Hematopoietic multipotent progenitor cell treated with erythropoietin and hydrocortisone succinate and interleukin-3 and kit ligand, for 8 days (in vitro differentiated cells): ENCODE results near the gene ZNF350.
A peak's percentile ranks its signal among the peaks of the same experiment; 100 is the strongest.
"Not testable (repeated sequence)": the region's sequence is repeated elsewhere in the genome, so short reads cannot be mapped to it uniquely, and the experiment has no call there.

Experiments
- DNase-seq: peaks from one replicate; pipeline ENCODE4 v3.0.0-alpha.2; 2015

Gene ZNF350

DNA sequence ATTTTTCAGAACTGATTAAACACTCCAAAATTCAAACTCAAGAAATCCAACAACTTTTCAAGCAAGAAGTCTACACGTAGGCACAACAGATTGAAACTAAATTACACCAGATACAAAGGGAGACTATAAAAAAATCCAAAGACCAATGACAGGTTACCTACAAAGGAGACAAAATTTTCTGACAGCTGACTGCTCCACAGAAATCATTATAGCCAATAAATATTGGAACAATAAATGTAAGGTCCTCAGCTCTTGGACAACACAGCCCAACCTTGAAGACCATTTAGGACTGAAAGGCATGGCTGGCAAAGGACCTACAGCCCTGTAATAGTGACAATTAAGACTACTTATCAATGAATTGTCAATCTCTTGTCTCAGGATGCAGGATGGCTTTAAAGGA, 15.9 kb downstream of the ZNF350 start:
- DNase-seq, result no peak

DNA sequence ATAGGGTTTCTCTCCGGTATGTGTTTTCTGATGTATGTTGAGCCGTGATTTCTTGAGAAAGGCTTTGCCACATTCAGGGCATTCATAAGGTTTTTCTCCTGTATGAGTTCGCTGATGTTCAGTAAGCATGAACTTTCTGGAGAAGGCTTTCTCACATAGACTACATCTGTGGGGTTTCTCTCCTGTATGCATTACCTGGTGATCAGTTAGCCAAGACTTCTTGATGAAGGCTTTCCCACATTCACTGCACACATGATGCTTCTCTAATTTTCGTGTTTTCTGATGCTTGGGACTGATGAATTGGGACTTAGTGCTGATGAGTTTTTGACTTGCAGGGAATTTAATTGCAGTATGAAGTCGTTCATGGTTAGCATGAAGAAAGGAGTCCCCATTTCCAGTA, 21.1 kb downstream of the ZNF350 start:
- no peak for DNase-seq

DNA sequence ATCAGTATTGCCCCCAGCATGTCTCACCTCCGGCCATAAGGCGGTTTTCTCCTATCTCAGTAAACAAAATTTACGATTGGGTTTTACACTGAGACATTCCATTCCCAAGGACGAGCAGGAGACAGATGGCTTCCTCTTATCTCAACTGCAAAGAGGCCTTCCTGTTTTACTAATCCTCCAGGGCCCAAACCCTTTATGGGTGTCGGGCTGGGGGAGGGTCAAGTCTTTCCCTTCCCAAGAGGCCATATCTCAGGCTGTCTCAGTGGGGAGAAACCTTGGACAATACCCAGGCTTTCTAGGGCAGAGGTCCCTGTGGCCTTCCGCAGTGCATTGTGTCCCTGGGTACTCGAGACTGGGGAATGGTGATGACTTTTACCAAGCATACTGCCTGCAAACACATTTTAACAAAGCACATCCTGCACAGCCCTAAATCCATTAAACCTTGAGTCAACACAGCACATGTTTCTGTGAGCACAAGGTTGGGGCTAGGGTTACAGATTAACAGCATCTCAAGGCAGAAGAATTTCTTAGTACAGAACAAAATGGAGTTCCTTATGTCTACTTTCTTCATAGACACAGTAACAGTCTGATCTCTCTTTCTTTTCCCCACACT, 25.9 kb downstream of the ZNF350 start:
- DNase-seq, result not testable (repeated sequence)

DNA sequence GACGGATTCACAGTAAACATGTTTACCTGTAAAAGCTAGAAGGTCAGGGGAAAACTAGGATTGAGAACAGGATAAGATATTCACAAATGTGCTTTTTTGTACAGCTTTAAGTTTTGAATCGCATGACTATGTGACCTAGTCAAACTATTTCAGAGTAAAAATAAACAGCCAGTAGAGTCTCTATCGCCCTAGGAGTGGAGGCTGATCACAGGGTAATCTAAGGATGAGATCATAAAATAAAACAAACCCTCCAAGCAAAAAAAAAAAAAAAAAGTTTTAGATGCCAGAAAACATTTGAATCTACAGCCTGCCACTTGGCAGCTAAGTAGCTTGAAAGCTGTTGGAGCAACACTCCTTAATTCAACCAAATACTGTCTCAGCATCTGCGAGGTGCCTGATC, 26.8 kb downstream of the ZNF350 start:
- no peak for DNase-seq

DNA sequence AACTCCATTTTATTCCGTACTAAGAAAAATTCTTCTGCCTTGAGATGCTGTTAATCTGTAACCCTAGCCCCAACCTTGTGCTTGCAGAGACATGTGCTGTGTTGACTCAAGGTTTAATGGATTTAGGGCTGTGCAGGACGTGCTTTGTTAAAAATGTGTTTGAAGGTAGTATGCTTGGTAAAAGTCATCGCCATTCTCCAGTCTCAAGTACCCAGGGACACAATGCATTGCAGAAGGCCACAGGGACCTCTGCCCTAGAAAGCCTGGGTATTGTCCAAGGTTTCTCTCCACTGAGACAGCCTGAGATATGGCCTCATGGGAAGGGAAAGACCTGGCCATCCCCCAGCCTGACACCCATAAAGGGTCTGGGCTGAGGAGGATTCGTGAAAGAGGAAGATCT, 28.8 kb downstream of the ZNF350 start:
- DNase-seq, result not testable (repeated sequence)

DNA sequence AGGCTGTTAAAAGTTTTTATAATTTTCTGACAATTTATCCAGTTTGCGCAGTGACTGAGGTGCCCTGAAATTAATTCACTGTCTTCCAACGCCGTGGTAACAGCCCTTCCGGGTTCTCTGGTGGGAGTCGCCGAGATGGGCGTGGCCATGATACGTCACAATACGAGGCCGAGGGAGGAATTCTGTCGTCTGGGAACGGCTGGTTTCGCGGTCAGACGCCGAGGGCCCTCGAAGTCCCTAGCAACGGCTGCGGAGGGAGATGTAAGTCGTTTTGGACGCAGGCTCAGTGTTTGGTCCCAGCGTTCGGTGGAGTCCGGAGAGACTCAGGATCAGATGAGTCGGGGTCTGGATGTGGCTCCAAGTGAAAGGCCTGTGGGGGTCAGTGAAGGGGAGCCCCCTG, 37.7 kb downstream of the ZNF350 start:
- DNase-seq, result no peak

DNA sequence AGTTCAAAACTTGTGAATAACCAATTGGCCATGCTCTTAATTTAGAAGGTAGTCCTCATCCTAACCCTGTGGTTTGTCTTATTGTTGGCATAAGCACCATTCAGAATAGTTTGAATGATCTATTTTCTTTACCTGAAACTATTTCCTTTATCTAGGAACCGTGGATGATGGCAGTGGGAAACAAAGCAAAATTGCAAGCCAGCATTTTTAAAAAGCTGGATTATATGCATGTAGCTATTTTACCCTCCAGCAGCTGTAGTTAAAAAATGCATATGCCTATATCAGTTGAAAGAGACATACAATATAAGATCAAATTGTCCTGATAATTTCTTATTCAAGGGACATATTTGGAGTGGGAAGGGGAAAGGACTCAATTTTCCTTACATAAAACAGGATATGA, 40.0 kb downstream of the ZNF350 start:
- DNase-seq, result no peak

DNA sequence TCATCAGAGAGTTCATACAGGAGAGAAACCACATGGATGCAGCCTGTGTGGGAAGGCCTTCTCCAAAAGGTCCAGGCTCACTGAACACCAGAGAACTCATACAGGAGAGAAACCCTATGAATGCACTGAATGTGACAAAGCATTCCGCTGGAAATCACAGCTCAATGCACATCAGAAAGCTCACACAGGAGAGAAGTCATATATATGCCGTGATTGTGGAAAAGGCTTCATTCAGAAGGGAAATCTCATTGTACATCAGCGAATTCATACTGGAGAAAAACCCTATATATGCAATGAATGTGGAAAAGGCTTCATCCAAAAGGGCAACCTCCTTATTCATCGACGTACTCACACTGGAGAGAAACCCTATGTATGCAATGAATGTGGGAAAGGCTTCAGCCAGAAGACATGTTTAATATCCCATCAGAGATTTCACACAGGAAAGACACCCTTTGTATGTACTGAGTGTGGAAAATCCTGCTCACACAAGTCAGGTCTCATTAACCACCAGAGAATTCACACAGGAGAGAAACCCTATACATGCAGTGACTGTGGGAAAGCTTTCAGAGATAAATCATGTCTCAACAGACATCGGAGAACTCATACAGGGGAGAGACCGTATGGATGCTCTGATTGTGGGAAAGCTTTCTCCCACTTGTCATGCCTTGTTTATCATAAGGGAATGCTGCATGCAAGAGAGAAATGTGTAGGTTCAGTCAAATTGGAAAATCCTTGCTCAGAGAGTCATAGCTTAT, 41.7 kb downstream of the ZNF350 start:
- no peak for DNase-seq

DNA sequence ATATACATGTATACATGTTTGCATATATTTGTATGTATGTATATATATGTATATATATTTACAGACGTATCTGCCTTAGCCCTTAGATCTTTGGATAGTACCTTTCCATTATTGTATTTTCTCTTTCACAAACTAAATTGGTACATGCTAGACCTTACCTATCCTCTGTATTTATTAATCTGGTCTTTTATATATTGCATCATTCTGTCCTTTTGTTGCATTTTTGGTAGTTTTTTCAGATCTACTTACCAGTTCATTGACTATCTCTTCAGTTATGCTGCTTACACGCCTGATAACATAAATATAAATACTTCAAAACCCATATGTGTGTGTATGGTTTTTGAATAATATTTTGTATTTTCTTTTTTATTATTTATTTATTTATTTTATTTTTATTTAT, 47.7 kb downstream of the ZNF350 start:
- no peak for DNase-seq

DNA sequence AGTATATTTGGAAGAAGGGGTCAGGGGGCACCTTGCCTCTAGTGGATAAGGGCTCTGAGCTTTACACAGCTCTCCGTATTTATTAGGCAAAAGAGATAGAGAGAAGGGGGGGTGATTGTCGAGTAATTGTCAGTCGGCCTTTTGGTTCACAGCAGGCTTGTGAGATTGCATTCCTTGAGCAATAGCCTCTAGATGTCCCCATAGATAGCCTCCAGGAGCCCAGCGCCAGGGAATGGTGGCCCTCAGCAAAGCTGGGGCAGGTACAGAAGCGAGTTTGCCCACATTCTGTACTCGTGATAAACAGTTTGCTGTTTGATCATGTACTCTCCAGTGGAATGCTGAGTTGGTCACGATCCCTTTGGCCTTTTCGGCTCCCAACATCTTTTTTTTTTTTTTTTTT, 54.7 kb downstream of the ZNF350 start:
- no peak for DNase-seq

DNA sequence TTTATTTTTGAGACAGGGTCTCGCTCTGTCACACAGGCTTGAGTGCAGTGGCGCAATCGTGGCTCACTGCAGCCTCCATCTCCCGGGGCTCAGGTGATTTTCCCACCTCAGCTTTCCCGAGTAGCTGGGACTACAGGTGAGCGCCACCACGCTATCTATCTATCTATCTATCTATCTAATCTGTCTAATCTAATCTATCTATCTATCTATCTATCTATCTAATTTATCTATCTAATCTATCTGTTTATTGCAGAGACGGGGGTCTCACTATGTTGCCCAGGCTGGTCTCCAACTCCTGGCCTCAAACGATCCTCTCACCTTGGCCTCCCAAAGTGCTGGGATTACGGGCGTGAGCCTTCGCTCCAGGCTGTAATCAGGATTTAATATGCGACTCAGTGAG, 58.8 kb downstream of the ZNF350 start:
- no peak for DNase-seq

DNA sequence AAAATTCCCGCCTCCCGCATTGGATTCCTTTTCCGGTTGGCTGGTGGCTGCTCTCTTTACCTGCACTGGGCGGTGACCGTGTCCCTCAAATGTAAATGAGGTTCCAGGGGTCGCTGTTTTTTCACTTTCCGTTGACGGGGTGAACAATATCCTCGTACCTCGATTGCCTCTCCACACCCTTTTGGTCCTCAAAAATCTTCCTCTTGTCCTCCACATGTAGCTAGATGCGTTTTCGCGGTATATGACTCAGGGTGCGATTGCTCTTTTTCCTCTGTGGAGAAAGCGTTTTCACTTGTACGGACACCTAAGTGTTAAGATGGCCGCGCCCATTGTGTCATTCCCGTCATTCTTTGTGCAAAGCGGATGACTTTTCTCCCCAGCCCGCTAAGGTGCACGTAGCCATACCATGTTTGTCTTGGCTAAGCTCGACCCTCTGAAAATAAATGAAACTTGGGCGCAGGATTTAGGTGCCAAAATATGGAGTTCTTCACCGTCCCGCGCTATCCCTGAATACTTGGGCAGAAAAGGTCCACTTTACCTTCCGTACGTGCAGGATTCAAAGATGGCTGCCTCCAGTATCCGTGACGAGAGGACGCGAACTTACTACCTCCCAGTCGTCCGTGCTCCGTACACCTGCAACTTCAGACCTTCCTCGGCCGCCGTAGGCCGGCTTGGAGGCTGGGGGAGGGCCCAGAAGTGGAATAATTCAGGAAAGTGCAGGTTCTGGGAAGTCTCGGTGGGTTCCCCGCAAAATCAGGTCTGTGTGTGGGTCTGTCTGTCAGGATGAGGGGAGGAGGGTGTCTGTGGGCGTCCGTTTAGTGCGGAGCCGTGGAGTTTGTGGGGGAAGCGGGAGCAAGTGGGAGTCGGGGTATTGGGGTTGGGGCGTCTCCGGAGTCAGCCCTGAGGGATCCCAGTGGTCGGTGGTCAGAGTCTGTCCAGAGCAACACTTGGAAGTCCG, 59.6 kb downstream of the ZNF350 start, which contains the start of gene ZNF613:
ZNF613 (plus strand) TSS at position 689 of the 958 bp plus-strand sequence. CDS start 8,749 bp downstream, outside the sequence.
- DNase-seq, result peak; percentile 94

DNA sequence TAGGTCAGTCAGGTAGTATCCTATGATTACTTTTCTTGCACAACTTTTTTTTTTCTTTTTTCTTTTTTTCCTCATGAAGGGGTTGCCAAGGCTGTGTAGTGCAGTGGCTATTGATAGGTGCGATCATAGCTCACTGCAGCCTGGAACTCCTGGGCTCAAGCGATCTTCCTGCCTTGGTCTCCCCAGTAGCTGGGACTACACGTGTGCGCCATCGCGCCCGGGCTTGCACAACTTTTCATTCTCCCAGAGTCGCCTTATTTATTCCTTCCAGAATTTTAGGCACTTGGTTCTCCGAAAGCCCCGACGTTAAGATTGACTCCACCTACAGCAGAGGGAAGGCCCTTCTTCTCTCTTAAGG, 60.2 kb downstream of the ZNF350 start:
- no peak for DNase-seq

DNA sequence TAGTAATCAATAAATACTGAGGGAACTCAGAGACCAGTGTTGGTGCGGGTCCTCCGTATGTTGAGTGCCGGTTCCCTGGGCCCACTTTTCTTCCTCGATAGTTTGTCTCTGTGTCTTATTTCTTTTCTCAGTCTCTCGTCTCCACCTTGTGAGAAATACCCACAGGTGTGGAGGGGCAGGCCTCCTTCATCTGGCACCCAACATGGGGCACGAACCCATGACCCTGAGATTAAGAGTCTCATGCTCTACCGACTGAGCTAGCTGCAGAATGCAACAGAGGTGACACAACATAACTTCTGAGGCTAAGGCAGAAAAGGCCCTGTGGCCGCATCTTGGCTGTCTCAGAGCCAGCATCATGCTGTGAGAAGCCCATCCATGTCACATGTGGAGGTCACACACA, 64.7 kb downstream of the ZNF350 start:
- no peak for DNase-seq

DNA sequence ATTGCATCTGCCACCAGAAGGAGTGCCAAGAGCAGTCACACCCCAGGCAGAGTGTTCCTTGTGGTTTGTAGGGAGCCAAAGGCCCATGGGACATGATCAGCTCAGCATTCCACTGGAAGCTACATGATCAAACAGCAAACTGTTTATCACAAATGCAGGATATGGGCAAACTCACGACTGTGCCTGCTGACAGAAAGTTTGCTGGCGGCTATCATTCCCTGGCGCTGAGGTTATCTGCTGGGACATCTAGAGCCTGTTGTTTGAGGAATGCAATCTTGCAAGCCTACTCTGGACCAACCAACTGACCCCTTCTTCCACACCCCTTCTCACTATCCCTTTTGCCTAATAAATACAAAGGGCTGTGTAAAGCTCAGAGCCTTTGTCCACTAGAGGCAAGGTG, 67.0 kb downstream of the ZNF350 start:
- no peak for DNase-seq

DNA sequence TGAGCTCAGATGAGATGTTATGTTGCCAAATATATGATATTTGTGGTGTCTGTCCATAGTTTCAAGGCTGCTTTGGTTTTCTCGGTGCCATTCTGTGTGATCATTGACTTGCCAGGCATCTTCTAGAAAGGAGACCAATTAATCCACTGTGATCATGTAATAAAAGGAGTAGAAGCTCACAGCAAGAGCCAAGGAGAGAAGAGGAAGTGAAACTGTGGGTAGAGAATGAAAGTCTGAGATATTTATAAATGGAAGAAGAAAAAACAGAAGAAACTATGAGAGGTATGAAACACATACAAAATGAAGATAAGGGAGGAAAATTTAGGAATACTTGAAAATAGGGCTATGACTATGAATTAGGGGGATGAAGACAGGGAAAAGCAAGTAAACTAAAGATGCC, 70.5 kb downstream of the ZNF350 start:
- no peak for DNase-seq

DNA sequence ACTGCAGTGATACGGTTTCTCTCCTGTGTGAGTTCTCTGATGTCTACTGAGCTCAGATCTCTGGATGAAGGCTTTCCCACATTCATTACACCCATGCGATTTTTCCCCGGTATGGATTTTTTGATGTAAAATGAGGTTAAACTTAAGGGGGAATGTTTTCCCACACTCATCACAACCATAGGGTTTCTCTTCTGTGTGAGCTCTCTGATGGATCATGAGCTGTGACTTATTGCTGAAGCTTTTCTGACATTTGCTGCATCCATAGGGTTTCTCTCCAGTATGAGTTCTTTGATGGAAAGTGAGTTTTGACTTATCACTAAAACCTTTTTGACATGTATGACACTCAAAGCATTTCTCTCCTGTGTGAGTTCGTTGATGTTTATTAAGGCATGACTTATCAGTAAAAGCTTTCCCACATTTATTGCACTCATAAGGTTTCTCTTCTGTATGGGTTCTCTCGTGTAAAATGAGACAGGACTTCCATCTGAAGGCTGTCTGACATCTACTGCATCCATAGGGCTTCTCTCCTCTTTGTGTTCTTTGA, 71.2 kb downstream of the ZNF350 start:
- no peak for DNase-seq
